HG03469 (cell line): ENCODE results near the gene ZDHHC11.
"Not testable (repeated sequence)": the region's sequence is repeated elsewhere in the genome, so short reads cannot be mapped to it uniquely, and the experiment has no call there.

ENCODE experiments used
- ATAC-seq: cut with Tn5 transposase; IDR thresholded peaks from one replicate; pipeline ENCODE4 v1.9.1; 2021; ENCODE audit warnings: mild to moderate bottlenecking, moderate library complexity, moderate number of reproducible peaks; ENCODE audit not compliant: unreplicated experiment

ZDHHC11 gene

DNA sequence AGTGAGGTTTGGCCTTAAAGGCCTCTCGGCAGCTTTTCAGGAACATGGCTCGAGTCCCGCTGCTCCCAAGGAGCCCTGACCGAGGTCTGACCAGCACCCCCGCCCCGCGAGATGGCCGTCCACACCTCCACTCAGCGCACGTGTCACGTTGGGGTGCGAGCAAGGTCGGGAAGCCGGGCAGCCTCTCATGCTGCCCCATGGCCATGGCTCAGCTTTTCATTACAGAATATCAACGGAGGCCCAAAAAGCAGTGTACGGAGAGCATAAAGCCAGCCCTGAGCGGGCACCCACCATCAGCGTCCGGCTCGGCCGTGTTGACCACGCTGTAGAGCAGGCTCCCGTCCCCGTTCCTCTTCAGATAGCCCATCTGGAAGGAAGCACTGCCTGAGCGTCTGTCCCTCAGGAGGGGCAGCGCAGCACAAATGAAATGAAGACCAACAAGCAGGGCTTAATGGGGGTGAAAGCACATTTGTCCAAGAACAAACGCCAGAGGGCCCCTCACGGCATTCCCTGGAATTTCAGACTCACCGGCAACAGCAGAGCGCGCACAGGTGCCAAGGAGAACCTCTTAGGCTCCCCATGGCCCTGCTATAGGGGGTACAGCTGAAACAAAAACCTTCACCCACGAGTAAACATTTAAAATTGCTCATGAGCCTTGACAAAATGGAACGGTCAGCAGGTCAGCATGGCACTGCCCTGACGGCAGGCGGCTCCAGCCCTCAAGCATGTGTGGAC is 30.2 kb upstream of the ZDHHC11 start:
- ATAC-seq = no peak

DNA sequence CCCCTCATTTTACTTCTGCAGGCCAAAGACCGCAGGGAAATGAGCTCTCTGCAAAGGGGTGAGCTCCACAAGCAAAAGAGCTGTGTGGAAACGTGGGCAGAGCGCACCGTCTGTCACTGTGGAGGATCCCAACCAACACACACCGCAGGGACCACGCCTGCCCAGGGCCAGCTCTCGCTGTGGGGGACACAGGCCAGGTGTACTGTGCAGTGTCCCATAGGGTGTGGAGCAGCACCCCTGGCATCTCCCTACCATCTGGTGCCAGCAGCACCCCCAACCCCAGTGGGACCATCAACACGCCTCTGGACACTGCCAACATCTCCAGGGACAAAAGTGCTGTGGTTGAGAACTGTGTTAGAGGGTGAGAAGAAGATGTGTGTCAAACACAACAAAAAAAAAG is 27.9 kb upstream of the ZDHHC11 start:
- ATAC-seq = not testable (repeated sequence)

DNA sequence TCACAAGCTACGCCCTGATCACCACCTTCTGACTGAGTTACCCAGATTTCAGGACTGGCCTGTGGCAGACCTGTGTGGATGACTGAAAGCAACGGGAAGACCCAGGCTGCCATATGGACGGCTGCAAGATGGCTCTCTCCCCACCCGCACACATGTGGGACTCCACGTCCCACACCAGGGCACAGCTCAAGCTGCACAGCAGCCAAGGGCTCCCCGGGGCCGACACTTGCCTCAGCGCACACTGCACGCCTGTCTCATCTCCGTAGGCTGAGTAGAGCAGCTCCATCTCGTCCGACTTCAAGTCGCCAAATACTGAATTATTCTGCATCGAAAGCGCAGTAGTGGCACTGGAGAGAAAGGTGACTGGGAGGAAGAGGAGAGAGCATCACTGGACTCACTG is 27.3 kb upstream of the ZDHHC11 start:
- no peak for ATAC-seq

DNA sequence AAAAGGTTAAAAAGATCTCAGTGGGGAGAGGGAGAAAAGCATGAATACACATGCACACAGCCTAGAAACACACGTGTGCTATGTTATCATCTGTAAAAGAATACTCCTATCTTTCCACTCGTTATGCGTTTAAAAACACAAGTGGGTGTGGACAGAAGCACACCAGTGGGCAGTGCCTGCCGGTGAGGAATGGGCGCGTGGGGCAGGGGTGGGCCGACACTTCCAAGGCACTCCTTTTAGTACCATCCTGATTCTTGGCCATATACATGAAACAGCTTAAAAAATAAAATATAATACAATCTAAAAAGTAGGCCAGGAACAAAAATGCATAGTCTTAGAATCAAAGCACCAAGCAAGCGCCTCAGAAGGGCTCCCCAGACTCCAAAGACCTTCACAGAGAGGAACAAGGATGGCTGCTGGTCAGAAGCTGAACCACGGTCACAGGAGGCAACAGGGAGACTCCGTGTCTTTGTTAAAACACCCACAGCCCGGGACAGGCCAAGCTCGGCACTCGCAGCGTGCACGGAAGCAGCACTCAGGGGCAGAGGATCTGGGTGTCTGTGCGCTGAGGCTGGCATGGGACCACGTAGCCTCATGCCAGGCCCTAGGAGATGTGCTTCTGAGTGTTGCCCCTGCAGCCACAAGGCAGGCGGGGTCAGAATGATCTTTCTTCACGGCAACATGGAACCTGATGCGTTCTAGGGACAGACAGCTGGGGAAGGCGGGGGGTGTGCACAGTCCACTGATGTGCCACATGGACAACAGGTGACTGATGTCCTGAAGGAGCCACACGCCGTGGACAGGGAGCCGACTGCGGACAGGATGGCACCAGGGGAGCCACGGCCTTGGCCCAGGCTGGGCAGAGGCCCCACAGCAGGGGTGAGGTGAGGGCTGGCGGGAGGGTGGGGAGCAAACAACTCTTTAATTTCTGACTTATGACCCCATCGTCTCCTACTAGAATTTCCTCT is 25.9 kb upstream of the ZDHHC11 start:
- ATAC-seq = no peak

DNA sequence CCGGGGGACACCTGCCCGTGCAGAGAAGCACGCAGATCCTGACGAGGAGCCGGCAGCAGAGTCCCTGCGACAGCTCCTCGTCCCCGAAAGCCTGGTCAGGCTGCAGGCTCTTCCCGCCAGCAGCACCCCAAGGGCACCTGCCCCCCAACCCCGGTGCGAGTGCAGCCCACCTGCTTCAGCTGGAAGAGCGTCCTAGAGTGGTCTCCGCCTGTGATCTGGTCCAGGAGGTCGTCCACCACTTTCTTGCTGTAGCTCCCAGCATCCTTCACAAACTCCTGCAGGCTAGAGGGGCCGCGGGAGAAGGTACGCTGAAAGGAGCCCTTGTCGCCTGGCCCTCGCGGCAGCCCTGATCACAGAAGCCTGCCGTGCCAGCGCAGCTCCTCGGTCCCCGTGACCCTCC is 25.1 kb upstream of the ZDHHC11 start:
- no peak for ATAC-seq

DNA sequence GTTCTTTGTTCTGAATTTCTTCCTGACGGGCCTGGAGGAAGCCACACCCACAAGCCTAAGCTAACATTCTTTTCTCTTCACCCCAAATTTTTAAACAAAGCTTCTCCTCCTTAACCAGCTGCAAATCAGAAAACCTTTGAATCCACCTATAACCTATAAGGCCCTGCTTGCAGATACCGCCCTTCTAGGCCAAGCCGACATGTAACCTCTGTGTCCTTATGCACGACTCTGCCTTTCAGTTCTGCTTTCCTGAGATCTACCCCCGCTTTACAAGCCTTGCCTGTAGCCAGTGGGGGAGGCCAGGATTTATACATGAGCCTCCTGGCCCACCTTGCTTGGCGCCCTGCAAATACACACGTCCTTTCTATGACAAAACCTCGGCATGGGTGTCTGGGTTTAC is 22.5 kb upstream of the ZDHHC11 start:
- ATAC-seq = peak; percentile 80

DNA sequence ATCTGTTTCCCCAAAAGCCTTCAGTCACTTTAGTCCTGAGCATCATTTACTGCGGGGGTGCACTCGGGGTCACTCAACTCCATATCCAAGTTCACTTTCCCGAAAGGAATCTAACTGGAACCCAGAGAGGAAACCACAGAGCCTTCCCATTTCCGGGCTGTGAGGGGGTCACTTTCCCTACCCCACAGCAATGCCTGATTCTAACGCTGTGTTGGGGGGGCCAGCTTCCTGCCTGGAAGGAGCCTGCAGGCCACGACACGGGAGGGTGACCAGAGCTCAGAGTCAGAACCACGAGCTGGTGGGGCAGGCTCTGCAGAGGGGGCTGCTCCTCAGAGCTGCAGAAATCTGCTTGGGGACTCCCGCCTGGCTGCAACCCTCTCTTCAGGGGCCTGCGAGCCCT is 21.5 kb upstream of the ZDHHC11 start:
- no peak for ATAC-seq

DNA sequence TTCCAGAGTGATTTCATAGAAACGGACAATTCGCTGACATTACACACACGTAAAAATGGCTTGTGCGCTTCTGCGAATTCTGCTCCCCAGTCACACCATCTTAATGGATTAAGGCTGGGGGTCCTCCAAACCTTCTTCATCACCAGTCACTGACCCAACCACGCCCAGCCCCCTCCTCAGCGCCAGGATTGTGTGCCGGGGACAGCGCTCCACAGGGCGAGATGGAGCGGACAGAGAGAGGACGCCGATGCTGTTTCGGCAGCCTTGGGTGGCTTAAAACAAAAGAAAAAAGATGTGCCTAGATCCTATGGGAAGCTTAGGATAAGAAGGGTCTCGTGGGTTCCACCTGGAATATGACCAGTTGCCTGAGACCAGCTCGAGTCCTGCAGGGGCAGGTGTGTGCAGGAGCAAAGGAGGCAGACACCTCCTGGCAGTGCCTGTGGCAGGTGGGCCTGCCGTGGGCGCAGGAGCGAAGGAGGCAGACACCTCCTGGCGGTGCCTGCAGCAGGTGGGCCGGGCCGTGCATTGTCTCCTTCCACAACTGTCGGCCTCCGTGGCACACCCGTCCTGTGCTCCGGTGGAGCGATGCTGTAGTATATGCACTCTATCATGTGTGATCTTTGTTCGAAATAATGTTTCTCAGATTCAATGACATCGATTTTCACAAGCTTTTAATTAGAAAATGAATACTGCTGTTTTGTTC is 21.0 kb upstream of the ZDHHC11 start:
- no peak for ATAC-seq

DNA sequence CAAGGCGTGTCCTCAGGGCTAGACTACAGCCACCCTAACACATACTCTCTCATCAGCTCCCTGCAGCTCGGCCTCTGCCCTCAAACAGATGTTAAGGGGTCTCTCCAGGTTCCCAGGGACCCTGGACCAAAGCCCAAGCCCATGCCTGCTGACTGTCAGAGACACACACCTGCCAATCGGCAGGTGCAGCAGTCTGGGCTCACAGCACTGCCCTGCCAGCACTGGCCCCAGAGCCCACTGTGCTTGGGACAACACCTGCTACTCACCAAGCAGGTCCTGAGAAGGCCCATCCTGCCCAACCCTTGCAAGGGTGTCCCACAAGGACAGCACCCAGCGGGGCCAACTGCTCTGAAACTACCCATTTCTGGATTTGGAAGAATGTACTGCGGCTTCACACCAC is 20.2 kb upstream of the ZDHHC11 start:
- ATAC-seq = no peak

DNA sequence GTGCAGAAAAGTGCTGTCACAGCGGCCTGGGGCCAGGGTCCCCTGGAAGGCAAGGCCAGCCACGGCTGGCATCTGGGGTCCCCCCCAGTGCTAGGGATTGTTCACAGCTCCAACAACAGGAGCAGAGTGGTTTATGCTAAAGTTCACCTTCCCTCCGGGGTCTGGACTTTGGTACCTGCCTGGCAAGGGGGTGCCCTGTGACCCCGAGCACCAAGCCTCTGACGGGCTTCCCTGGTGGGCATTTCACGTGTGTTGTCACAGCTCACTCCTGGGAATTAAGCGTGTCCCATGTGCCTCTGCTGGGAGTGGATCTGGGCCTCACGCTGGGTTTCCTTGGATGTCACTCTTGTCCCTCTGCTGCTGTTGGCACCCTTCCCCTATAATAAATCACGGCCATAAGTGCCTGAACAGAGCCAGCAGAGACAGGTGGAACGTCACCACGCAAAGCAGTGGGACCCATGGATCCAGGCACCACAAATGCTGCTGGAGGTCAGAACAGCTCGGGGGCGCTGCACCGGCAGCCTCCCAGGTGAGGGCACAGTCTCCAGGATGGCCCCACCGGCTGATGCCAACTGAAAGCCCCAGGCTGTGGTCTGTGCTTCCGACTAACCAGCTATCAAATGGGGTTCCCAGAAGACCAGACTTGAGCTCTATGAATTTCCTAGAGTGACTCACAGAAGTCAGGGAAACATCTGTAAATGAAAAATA is 17.8 kb upstream of the ZDHHC11 start:
- no peak for ATAC-seq

DNA sequence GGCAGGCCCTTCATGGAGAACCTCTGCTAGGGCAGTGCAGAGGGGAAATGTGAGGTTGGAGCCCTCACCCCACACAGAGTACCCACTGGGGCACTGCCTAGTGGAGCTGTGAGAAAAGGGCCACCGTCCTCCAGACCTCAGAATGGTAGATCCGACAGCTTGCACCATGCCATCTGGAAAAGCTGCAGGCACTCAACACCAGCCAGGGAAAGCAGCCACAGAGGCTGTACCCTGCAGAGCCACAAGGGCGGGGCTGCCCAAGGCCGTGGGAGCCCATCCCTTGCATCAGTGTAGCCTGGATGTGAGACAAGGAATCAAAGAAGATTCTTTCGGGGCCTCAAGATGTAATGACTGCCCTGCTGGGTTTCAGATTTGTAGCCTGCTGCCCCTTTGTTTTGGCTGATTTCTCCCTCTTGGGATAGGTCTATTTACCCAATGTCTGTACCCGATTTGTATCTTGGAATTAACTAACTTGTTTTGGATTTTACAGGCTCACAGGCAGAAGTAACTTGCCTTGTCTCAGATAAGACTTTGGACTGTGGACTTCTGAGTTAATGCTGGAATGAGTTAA is 16.6 kb upstream of the ZDHHC11 start:
- ATAC-seq = no peak

DNA sequence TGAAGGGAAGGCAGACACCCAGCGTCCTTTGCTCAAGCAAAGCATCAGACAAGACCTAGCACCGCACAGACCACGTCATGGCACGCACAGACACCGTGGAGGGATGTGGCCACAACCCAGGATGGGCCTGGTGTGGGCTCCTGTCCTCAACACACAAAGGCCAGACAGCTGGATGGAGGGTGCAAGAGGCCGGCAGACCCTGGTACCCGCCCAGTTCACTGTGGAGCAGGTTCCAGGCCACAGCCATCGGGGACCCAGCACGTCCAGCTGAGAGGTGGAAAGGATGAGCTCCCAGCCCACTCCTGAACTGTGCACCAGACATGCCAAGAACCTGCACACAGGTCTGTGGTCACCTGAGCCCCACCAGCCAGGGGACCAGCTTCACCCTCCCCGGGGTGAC is 15.0 kb upstream of the ZDHHC11 start:
- no peak for ATAC-seq

DNA sequence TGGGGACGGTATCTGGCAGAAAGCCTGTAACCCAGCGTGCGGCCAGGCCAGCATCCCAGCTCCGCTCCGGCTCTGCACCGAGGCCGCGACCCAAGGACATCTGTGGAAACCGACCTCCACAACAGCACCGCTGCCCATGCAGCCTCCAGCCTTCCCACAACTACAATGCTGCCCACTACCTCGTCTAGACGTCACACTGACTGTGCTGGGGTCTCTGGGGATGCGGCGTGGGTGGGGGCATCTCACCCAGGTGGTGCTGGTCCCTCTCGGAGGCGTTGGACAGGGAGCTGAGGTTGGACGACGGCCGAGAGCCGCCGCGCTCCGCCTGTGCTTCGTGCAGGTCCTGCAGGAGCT is 14.4 kb upstream of the ZDHHC11 start:
- no peak for ATAC-seq

DNA sequence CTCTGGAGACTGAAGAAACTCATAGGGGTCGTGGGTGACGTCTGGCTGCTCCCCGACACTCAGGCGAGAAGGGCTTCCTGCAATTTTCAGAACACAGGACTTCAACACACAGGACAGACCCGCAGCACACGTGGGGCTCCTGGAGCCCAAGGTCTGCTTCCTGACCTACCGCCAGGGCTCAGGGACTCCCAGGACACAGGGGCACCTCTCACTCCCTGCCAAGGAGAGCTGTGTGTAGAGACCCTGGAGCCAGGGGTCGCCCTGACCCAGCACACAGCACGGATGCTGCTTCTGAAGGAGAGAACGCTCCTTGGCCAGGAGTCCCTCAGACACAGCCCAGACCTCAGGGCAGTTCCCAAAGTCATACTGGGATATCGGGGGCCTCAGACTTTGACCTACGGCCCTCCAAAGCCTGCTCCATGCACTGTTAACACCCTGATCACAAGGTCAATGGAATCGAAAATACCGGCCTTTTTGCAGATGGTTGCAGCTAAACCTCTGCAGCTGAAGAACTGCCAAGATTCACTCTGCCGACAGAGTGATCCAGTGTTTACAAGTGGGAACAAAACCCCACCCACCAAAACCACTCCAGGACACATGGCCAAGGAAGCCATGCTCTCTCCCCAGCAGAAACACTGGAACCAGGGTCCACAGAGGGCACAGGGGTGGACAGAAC is 13.8 kb upstream of the ZDHHC11 start:
- no peak for ATAC-seq

DNA sequence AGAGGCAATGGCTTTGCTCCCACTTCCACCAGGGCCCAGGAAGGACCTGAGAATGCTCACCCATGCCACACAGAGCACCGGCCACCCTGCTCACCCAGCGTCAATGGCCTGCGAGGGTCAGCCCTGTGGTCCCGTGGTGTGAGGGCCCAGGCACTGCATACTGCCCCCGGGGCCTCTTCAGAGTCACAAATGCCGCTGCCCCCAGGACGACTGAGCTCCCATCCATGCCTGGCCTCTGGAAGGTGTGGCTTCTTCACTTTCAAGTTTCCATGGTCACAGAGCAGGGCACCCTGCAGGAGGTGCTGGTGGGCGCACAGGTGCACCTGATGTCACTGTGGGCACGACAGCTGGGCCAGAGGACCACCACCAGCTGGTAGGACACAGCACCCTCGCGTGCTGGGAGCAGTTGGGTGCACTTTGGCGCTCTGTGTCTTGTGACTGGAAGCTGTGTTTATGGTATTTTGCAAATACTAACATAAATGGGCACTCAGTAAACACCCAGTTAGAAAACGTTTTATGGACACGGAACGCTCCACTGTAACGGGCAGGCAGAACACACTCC is 12.5 kb upstream of the ZDHHC11 start:
- ATAC-seq = no peak

DNA sequence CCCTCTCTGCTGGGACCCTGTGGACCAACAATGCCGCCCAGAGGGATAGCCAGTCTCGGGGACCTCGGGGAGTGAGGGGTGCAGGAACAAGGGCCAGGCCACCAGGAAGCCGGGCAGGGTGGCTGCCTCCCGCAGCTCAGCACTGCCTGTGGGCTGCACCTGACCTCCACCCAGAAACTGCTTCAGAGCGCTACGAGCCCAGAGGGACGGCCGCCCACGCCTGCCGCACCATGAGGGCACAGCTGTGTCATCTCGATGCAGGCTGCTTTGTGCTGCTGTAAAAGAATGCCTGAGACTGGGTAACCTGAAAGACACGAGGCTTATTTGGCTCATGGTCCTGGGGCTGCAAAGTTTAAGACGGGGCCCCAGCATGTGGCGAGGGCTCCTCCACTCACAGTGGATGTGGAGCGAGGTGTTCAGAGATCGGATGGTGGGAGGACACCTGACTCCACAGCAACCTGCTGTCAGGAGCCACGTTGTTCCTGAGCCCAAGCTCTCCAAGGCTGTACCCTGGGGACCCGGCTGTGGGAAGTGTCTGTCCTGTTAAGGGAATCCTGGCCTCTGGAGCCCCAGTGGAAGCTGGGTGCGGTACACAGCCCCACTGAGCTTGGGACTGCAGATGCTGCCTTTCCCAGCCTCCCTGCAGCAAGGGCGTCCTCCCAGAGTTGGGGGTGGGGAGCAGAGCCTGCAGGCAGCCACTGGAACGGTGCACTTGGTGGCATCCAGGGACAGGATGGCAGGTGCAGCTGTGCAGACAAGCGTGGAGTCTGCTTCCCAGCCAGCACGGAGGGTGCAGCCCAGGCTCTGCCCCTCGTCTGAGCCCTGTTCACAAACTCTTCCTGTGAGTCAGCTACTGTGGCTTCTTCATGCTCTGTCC is 11.8 kb upstream of the ZDHHC11 start:
- ATAC-seq = no peak

DNA sequence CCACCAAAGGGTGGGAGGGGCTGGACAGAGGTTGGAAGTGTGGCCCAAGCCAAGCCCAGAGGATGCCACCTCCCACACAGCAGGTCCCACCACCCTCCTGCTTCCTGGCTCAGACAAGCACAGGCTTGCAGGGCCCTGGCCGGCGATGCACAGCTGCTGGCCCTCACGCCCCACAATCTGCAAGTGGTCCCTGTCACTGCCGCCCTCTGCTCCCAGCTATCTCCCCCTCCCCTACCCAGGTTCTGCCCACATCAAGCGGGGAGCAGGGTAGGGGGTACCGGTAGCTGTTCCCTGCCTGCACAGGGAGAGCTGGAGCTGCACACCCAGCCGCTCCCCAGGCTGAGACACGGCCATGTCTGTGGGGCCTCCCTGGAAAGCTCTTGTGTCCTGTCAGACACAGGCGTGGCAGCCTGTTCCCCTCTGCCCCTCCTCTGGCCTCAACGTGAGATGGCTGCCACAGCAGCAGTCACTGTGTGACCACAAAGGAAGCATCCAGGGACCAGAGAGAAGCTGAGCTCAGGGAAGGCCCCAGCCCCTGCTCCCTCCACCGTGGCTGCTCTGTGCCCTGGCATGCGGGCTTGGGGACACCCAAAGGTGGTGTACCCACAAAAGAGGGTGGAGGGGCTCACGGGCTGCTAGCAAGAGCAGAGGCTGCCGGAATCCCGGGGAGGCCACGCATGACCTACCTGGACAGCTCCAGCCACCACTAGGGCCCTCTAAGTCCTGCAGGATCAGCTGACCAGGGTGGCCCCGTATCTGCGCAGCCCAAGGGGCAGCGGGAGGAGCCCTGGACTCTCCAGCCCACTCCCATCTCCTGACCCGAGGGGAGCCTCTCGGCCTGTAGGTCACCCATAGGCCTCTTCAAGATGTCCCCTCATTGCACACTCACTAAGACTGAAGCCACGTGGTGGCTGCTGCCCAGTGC is 10.9 kb upstream of the ZDHHC11 start:
- no peak for ATAC-seq
